HUDEP-2 (cell line): ENCODE data around the gene SULT1A2.
A peak's percentile ranks its signal among the peaks of the same experiment; 100 is the strongest.
"Not testable (repeated sequence)": the region's sequence is repeated elsewhere in the genome, so short reads cannot be mapped to it uniquely, and the experiment has no call there.

Experiments used
- DNase-seq, 76 experiments: peaks; one replicate each; lab custom pipeline; 2025; ENCODE audit not compliant: unreplicated experiment in 76 of 76; lab: John Stamatoyannopoulos, UW

SULT1A2 gene

DNA sequence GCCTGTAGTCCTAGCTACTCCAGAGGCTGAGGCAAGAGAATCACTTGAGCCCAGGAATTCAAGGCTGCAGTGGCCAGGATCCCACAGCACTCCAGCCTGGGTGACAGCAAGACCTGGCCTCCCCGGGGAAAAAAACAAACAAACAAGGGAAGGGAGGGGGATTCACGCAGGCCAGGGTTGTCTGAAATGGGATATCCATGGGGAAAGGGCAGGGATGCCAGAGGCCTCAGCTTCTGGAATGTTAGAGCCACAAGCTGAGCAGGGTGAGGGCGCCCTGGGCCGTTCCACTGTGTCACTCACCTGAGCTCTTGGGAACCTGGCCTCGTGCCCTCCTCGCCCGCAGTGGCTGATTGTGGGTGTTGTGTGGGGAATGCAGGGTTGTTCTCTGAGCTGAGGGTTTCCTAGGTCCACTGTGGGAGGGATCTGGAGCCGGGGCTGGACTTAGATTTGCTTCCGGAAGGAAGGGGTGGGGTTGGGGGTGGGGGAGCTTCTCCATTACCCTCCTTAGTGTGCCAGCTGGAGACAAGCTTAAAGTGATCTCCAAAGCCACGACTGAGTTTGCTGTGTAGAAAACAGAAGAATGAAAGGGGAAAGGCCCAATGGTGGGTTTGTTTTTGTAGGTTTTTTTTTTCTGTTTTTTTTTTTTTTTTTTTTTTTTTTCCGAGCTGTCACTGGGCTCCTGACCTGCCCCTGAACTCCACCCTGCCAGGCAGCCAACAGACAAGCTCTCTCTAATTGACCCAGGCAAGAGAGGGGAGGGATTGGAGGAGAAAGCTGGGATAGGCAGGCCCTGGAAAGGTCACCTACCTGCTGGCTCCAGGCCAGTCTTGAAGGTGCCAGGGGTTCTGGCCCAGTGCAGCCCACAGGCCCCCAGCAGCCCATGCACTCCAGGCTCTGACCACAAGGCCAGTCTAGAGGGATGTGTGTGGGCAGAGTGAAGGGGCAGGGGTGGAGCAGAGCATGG, 13.1 kb upstream of the SULT1A2 start, which contains the start of gene SULT1A1:
TSS of gene SULT1A1 (minus strand) at position 414 of the 964 bp plus-strand sequence. CDS start 1,189 bp downstream, outside the sequence.
- no peak for DNase-seq

GRCh38 chr16:28608867-28609596, 12.2 kb upstream of the SULT1A2 start:
- not testable (repeated sequence) for DNase-seq

- DNase-seq, result not testable (repeated sequence)
Measured at GRCh38 chr16:28608496-28608808, 11.6 kb upstream of the SULT1A2 start.

DNA sequence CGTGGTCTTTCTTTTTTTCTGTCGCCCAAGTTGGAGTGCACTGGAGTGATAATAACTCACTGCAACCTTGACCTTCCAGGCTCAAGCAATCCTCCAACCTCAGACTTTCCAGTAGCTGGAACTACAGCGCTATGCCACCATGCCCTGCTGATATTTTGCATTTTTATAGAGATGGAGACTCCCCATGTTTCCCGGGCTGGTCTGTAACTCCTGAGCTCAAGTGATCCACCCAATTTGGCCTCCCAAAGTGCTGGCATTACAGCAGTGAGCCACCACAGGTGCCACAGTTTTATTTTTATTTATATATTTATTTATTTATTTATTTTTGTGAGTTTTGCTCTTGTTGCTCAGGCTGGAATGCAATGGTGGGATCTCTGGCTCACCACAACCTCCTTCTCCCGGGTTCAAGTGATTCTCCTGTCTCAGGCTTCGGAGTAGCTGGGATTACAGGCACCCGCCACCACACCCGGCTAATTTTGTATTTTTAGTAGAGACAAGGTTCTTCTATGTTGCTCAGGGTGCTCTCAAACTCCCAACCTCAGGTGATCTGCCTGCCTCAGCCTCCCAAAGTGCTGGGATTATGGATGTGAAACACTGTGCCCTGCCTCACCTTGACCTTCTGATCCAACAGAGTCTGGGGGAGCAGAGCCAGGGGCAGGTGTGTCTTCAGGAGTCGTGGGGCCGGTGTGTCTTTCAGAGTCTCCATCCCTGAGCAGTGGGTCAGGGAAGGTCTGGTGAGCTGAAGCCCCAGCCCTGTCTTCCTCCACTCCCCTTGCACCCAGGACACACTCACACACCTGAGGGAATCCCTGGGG, 11.0 kb upstream of the SULT1A2 start:
- not testable (repeated sequence) for DNase-seq

DNA sequence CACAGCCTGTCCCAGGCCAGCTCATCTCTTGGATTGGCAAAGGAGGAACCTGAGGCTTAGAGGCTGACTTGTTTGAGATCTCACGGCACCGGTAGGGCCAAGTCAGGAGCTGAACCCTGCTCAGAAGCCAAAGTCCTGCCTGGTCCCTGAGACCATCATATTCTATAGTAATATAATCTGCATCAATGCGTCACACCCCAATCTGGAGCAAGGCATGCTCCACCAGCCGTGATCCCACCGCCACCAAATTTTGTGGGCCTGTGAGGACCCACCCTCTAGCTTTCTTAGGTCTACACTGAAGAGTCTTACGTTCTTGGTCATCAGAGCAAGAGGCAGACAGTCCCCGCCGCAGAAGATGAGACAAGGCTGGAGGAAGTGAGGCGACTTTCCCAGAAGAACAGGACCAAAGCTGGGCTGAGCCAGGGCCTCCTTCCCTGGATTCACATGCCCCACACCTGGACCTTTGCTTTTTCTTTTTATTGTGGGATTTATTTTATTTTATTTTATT, 10.3 kb upstream of the SULT1A2 start:
- no peak for DNase-seq

- DNase-seq, result no peak
Measured at GRCh38 chr16:28606291-28607115, 9.7 kb upstream of the SULT1A2 start.

GRCh38 chr16:28604186-28604565, 7.3 kb upstream of the SULT1A2 start:
- DNase-seq, result no peak

GRCh38 chr16:28603381-28604185, 6.7 kb upstream of the SULT1A2 start:
- peak in 1 of 76 experiments; percentile 1 for DNase-seq

GRCh38 chr16:28602529-28602928, 5.7 kb upstream of the SULT1A2 start:
- DNase-seq, result no peak

- DNase-seq, result not testable (repeated sequence)
Measured at GRCh38 chr16:28602062-28602461, 5.2 kb upstream of the SULT1A2 start.

DNA sequence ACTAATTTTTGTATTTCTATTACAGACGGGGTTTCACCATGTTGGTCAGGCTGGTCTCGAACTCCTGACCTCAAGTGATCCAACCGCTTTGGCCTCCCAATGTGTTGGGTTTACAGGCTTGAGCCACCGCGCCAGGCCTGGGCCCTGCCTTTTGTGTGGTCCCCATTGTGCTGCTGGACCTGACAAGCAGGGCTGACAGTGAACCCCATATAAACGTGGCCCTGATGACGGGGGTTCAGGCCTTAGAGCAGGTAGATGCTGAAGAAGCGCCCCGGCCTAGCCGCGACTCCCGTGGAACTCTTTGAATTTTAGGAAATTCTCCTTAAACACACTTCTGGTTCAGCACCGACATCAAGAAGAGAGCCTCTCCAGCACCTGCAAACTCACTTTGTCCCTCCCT, 4.7 kb upstream of the SULT1A2 start:
- DNase-seq, result not testable (repeated sequence)

- DNase-seq, result not testable (repeated sequence)
Measured at GRCh38 chr16:28600965-28601364, 4.1 kb upstream of the SULT1A2 start.

- DNase-seq, result not testable (repeated sequence)
Measured at GRCh38 chr16:28599377-28600285, 2.8 kb upstream of the SULT1A2 start.

DNA sequence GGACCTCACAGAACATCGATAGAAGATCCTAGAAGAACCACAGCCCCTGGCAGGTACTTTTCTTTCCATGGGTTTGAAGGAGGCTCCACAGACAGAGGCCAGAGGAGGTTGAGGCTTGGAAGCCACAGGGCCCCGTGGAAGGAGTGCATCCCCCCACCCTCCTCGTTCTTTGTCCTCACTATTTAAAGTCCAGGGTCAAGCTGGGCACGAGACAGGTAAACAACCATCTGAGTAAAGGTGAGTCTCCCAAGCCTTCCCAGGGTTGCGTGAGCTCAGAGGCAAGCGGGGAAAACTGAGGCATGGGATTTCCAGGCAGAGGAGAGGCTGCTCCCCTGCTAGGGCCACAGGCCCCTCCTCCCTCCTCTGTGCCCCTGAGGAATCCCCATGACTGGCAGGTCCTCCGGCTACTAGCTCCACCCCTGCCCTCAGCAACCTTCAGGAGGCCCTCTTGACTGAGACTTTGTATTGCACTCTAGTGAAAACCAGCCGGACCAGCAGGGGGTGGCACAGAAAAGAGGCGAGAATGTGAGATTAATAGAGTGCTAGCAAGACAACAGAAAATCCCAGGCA, 927 bp upstream of the SULT1A2 start:
- peak in 28 of 76 experiments; percentile 3 to 60 (median 17) for DNase-seq

GRCh38 chr16:28596115-28596630, 677 bp downstream of the SULT1A2 start:
- no peak for DNase-seq

DNA sequence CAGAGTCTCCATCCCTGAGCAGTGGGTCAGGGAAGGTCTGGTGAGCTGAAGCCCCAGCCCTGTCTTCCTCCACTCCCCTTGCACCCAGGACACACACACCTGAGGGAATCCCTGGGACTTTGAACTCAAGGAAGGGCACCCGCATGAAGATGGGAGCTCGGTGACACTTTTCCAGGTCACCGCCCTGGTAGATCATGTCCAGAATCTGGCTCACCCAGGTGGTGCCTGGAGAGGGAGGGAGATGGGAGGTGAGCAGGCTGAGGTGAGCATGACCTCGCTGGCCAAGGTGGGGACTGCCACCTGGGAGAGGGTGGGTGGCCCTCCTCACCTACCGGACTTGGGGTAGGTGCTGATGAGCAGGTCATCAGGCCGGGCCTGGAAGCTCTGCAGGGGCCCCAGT, 1.4 kb downstream of the SULT1A2 start:
- DNase-seq, result not testable (repeated sequence)

DNA sequence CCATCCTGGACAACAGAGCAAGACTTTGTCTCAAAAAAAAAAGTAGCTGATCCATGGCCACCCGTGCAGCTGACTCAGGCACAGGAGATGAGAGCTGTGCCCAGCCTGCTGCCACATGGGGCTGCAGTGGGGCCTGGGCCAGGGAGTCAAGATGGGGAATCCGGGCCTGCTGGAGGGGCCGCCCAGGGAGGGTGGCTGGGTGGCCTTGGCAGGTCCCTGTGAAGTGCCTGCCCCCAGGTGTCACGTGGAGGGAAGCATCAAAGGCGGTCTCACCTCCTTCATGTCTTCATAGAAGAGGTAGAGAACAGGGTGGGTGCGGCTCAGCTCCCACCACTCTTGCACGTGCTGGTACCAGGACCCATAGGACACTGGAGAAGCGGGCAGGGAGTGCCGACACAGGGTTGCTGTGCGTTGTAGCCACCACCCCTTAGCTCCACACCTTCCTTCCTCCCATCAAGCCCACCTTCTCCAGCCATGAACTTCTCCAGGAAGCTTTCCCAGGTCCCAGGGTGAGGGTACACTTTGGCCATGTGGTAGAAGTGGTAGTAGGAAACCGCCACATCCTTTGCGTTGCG, 3.8 kb downstream of the SULT1A2 start:
- no peak for DNase-seq
